Activated T-cell treated with anti-CD3 and anti-CD28 coated beads, Interleukin-2, amount 50 U/mL, for 24 hours (primary cell): ENCODE results near the gene NRN1L.
A peak's percentile ranks its signal among the peaks of the same experiment; 100 is the strongest.
"Not testable (repeated sequence)": the region's sequence is repeated elsewhere in the genome, so short reads cannot be mapped to it uniquely, and the experiment has no call there.

ENCODE experiments used
- DNase-seq: peaks from one replicate; pipeline ENCODE4 v3.0.0-alpha.2; 2020
- H3K27ac Mint-ChIP-seq: 2 replicates; pipeline ENCODE4 v1.8.0; 2020; ENCODE audit warnings: mild to moderate bottlenecking, mixed read lengths
- H3K27me3 Mint-ChIP-seq: 2 replicates; pipeline ENCODE4 v1.8.0; 2020; ENCODE audit warnings: mixed read lengths
- H3K36me3 Mint-ChIP-seq: 2 replicates; pipeline ENCODE4 v1.8.0; 2020; ENCODE audit warnings: low read depth, mixed read lengths
- H3K4me1 Mint-ChIP-seq: 2 replicates; pipeline ENCODE4 v1.8.0; 2020; ENCODE audit warnings: low read depth, mixed read lengths
- H3K4me3 Mint-ChIP-seq: 2 replicates; pipeline ENCODE4 v1.8.0; 2020; ENCODE audit warnings: mild to moderate bottlenecking, moderate library complexity, mixed read lengths
- H3K9me3 Mint-ChIP-seq: 2 replicates; pipeline ENCODE4 v1.8.0; 2020; ENCODE audit warnings: mixed read lengths

The NRN1L gene

GRCh38 chr16:67853670-67854069 lies 31.0 kb upstream of the NRN1L start:
- Mint-ChIP-seq H3K27ac (no peak overlapping the region), H3K4me1 (peaks cover 57% of the 10 kb centered on the region), H3K36me3 (peaks cover 64% of the 10 kb centered on the region), H3K27me3 (no peaks in the 10 kb centered on the region), H3K9me3 (no peaks in the 10 kb centered on the region), H3K4me3 (no peak overlapping the region)
- DNase-seq = no peak

GRCh38 chr16:67855789-67856188 lies 28.9 kb upstream of the NRN1L start:
- H3K4me1 Mint-ChIP-seq = peaks cover 47% of the 10 kb centered on the region
- H3K36me3 Mint-ChIP-seq = peaks cover 64% of the 10 kb centered on the region
- H3K27ac Mint-ChIP-seq = peak overlapping the region; percentile 26
- no peaks in the 10 kb centered on the region for H3K27me3 Mint-ChIP-seq
- no peak for DNase-seq
- H3K9me3 Mint-ChIP-seq = no peaks in the 10 kb centered on the region
- H3K4me3 Mint-ChIP-seq = no peak overlapping the region

GRCh38 chr16:67856927-67857546 lies 27.6 kb upstream of the NRN1L start:
- Mint-ChIP-seq H3K27me3 (no peaks in the 10 kb centered on the region), H3K9me3 (no peaks in the 10 kb centered on the region), H3K4me3 (no peak overlapping the region), H3K27ac (peak overlapping the region; percentile 27), H3K4me1 (peaks cover 46% of the 10 kb centered on the region), H3K36me3 (peaks cover 65% of the 10 kb centered on the region)
- DNase-seq = no peak

GRCh38 chr16:67857547-67858233 lies 27.0 kb upstream of the NRN1L start:
- H3K4me3 Mint-ChIP-seq = no peak overlapping the region
- DNase-seq = peak; percentile 37

GRCh38 chr16:67858500-67858899 lies 26.2 kb upstream of the NRN1L start:
- DNase-seq = no peak
- peak overlapping the region; percentile 69 for H3K27ac Mint-ChIP-seq
- peaks cover 68% of the 10 kb centered on the region for H3K36me3 Mint-ChIP-seq
- no peaks in the 10 kb centered on the region for H3K9me3 Mint-ChIP-seq
- peaks cover 46% of the 10 kb centered on the region for H3K4me1 Mint-ChIP-seq
- no peaks in the 10 kb centered on the region for H3K27me3 Mint-ChIP-seq
- no peak overlapping the region for H3K4me3 Mint-ChIP-seq

More at GRCh38 chr16:67857547-67858233, 27.0 kb upstream of the NRN1L start:
- Mint-ChIP-seq H3K27ac (peak overlapping the region; percentile 27), H3K36me3 (peaks cover 68% of the 10 kb centered on the region), H3K9me3 (no peaks in the 10 kb centered on the region), H3K27me3 (no peaks in the 10 kb centered on the region), H3K4me1 (peaks cover 46% of the 10 kb centered on the region)

GRCh38 chr16:67860589-67861398 lies 23.9 kb upstream of the NRN1L start:
- Mint-ChIP-seq H3K9me3 (no peaks in the 10 kb centered on the region), H3K4me1 (peaks cover 31% of the 10 kb centered on the region), H3K27me3 (no peaks in the 10 kb centered on the region), H3K27ac (peak overlapping the region; percentile 73), H3K4me3 (no peak overlapping the region), H3K36me3 (peaks cover 67% of the 10 kb centered on the region)
- DNase-seq = no peak

GRCh38 chr16:67861877-67862276 lies 22.8 kb upstream of the NRN1L start:
- peaks cover 72% of the 10 kb centered on the region for H3K36me3 Mint-ChIP-seq
- H3K4me1 Mint-ChIP-seq = peaks cover 24% of the 10 kb centered on the region
- DNase-seq = no peak
- H3K4me3 Mint-ChIP-seq = no peak overlapping the region
- no peaks in the 10 kb centered on the region for H3K27me3 Mint-ChIP-seq
- peak overlapping the region; percentile 4 for H3K27ac Mint-ChIP-seq
- no peaks in the 10 kb centered on the region for H3K9me3 Mint-ChIP-seq

- no peak for DNase-seq
- Mint-ChIP-seq H3K27ac (peak overlapping the region; percentile 50), H3K4me3 (no peak overlapping the region), H3K27me3 (no peaks in the 10 kb centered on the region), H3K4me1 (peaks cover 13% of the 10 kb centered on the region), H3K9me3 (no peaks in the 10 kb centered on the region), H3K36me3 (peaks cover 75% of the 10 kb centered on the region)
Observed at GRCh38 chr16:67862623-67863583, 21.8 kb upstream of the NRN1L start.

- H3K4me3 Mint-ChIP-seq, H3K27me3 Mint-ChIP-seq, H3K4me1 Mint-ChIP-seq, H3K27ac Mint-ChIP-seq, H3K9me3 Mint-ChIP-seq, DNase-seq: not testable (repeated sequence)
- H3K36me3 Mint-ChIP-seq = peaks cover 73% of the 10 kb centered on the region
Observed at GRCh38 chr16:67864044-67864443, 20.6 kb upstream of the NRN1L start.

GRCh38 chr16:67864594-67864993 lies 20.1 kb upstream of the NRN1L start:
- Mint-ChIP-seq H3K9me3 (no peaks in the 10 kb centered on the region), H3K4me3 (no peak overlapping the region), H3K4me1 (peaks cover 8% of the 10 kb centered on the region), H3K36me3 (peaks cover 77% of the 10 kb centered on the region), H3K27ac (peak overlapping the region; percentile 51), H3K27me3 (no peaks in the 10 kb centered on the region)
- no peak for DNase-seq

- H3K4me3 Mint-ChIP-seq = no peak overlapping the region
- H3K27ac Mint-ChIP-seq = no peak overlapping the region
- peaks cover 77% of the 10 kb centered on the region for H3K36me3 Mint-ChIP-seq
- no peaks in the 10 kb centered on the region for H3K27me3 Mint-ChIP-seq
- peaks cover 8% of the 10 kb centered on the region for H3K4me1 Mint-ChIP-seq
- no peaks in the 10 kb centered on the region for H3K9me3 Mint-ChIP-seq
- no peak for DNase-seq
Observed at GRCh38 chr16:67865318-67865717, 19.4 kb upstream of the NRN1L start.

- Mint-ChIP-seq H3K9me3 (no peaks in the 10 kb centered on the region), H3K27ac (peak overlapping the region; percentile 64), H3K36me3 (peaks cover 81% of the 10 kb centered on the region)
Observed at GRCh38 chr16:67868290-67868689, 16.4 kb upstream of the NRN1L start.

GRCh38 chr16:67869653-67870052 lies 15.0 kb upstream of the NRN1L start:
- Mint-ChIP-seq H3K4me3 (no peak overlapping the region), H3K36me3 (peaks cover 88% of the 10 kb centered on the region), H3K9me3 (no peaks in the 10 kb centered on the region), H3K4me1 (peaks cover 18% of the 10 kb centered on the region), H3K27ac (peak overlapping the region; percentile 73), H3K27me3 (no peaks in the 10 kb centered on the region)
- DNase-seq = no peak

More at GRCh38 chr16:67868290-67868689, 16.4 kb upstream of the NRN1L start:
- H3K27me3 Mint-ChIP-seq = no peaks in the 10 kb centered on the region
- DNase-seq = no peak
- peaks cover 9% of the 10 kb centered on the region for H3K4me1 Mint-ChIP-seq
- H3K4me3 Mint-ChIP-seq = no peak overlapping the region

GRCh38 chr16:67871256-67871655 lies 13.4 kb upstream of the NRN1L start:
- no peaks in the 10 kb centered on the region for H3K27me3 Mint-ChIP-seq
- H3K4me1 Mint-ChIP-seq = peaks cover 34% of the 10 kb centered on the region
- H3K27ac Mint-ChIP-seq = peak overlapping the region; percentile 44
- peaks cover 87% of the 10 kb centered on the region for H3K36me3 Mint-ChIP-seq
- DNase-seq = no peak
- H3K4me3 Mint-ChIP-seq = no peak overlapping the region
- no peaks in the 10 kb centered on the region for H3K9me3 Mint-ChIP-seq
